GM04503 (cell line): Measurements from ENCODE around the gene ASTL.

Experiments
- DNase-seq: peaks from one replicate; pipeline ENCODE4 v3.0.0-alpha.2; 2012; ENCODE audit warnings: low read depth

ASTL gene

DNA sequence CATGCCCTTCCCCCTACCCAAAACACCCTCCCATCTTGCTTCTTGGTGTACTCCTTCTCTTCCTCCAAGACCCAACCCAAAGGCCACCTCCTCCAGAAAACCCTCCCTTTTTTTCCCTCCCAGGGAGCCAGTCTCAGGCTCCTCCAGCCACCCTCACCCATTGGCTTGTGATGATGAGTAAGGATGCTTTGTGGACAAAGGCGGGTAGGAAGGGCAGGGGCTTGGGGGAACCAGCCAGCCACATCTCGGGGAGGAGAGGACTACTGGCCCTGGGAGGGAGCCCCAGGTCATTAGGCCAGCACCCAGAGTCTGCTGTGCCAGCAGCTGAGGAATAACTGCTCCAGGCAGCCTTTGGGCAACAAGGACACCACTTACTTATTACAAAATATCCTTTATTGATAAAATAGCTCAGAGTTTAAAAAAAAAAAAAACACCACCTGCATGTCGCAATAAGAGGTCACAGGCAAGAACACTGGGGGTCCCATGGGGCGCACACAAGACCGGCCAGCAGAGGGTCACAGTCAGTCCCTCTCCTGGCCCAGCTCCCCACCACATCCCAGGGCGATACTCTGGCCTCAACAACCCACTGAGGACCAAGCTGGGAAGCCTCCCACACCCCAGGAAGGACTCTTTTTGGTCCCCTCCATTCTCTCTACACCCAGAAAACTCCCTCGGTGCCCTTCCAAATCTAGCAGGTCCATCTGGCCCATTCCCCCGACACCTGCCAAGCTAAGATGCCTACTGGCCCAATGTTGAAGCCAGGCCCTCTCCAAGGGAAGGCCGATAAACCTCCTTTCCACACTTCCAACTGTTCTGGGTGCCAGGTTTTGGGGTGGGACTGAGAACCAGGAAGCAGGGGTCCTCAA, 25.6 kb downstream of the ASTL start:
- no peak for DNase-seq

DNA sequence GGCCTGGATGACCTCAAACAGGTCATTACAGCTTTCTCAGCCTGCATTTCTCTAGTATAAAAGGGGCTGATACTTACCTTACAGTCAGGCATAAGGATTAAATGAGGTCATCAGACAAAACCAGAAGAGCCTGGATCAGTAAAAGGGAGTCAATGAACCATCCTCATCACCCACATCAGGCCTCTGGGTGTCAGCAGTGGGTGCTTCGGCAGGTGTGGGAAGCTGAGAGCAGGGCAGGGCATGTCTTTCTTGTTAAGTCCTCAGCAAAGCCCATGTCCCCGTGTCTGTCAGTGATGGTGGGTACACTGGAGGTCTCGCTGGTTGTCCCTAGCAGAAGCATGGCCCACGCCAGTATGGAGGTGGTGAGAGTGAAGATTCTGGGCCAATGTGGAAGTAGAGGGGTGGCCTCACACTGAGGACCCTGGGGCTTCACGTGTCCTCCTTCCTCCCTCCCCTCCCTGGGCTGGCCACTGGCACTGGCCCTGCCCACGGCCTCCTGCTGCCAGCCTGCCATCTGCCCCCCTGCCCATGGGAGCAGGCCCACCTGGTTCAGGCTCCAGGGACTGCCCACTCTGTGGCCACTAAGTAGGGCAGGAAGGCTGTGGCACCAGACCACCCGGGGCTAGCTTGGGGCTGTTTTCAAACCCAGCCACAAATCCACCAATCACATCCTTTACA, 26.3 kb downstream of the ASTL start:
- DNase-seq = no peak

DNA sequence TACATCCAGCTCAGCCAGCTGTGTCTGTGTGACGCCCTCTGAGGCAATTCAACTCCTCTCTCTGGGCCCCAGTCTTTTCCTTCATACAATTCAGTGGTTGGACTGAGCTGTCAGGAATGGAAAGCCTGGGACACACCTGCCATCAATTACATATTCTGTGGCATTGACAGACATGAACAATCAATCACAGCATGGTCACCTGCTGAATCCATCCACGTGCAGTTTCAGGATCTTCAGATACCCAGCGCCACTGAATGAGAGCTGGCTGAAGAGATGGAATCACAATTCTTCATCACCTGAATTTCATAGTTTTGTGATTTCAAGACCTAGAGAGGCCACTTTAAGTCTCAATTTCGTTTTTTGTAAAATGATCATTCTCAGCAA, 27.1 kb downstream of the ASTL start:
- DNase-seq = no peak

DNA sequence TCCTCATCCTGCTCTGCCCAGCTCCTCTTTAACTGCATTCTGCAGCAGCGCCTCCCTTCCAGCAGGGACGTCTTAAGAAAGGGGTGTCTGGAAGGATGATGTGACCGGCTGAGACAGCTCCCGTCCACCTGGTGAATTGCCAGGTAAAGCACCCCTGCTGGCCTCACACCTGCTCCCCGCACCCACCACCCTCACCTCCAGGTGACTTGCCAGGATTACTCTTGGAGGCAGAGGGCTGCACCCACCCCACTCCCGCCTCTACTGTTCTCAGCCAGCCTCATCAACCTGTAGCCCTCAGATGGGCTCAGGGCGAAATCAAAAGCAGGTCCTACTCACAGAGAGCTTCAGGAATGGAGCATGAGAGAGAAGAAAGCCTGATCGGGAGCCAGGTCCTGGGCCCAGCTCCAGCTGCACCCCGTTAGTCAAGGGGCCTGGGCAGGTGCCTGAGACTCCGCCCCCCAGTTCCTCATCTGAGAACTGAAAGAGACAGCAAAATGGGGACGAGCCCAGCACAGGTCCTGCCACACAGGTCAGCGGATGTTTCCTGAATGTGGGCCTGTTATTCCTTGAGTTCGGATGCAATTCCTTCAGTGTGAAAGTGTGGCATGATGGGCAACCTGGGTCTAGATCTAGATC, 27.6 kb downstream of the ASTL start:
- no peak for DNase-seq

DNA sequence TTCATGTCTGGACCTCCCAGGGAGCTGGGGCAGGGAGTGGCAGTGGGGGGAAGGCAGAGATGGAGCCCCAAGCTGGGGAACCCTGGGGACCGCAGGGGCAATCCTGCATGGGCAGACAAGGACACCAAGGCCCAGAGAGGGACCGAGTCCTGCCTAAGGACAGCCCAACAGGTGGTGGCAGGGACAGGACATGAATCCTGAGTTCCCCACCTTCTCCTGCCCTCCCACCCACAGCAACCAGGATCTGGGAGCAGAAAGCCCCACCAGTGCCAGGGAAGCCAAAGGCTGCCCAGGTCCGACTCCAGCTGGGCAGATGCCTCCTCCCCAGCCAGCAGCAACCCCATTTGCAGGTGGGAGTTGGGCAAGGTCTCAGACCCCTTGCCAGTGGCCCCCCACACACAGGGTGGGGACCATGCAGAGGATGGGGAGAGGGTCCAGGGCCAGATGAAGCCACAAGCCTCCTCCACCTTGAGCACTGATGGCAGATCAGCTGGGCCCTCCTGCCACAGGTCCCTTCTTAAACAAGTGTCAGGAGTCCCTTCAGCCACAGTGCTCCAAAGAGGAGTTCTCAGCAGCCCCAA, 28.3 kb downstream of the ASTL start:
- no peak for DNase-seq

DNA sequence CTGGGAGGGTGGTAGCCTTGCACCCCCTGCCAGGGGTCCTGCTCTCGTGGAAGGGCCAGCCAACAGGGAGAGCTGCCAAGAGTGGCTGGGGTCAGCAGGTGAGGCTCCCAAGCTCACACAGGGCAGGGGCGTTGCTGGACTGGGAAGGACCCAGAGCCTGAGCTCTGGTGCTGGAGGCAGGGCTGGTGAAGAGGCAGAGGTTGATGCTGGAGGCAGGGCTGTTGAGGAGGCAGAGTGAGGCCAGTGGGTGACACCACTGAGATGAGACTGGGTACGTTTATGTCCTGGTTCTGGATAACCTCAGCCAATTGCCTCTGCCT, 29.0 kb downstream of the ASTL start:
- no peak for DNase-seq

DNA sequence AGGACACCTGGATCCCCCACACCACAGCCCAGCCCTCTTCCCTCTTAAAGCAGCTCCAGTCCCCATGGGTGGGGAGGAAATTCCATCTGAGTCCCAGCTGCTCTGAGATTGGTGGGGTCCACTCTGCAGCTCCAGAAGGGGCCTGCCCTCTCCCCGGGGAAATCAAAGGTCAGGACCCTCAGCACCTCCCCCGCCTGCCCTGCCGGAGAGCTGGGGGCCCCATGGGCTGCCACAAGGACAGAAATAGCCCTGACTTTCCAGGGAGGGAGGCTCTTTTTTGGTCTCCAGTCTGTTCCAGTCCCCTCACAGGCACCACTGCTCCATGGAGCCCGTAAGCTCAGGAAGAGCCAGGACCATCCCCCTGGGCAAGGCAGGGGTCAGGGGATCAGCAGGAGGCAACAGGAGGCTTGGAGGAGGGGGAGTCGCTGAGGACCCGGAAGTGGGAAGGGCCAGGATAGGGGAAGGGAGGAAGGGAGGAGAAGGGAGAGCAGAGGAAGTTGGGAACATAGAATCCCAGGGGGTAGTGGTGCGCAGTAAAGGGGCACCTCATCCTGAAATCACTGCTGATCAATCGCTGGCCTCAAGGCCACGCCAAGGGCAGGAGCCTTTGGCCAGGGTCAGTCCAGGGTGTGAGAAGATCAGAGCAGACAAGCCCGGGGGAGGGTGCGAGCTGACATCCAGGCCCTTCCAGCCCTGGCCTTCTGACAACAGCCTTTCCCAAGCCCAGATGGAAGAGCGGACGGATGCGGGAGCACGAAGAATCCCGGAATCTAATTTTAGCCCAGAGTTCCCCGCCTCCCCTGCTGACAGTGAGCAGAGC, 29.6 kb downstream of the ASTL start:
- no peak for DNase-seq

DNA sequence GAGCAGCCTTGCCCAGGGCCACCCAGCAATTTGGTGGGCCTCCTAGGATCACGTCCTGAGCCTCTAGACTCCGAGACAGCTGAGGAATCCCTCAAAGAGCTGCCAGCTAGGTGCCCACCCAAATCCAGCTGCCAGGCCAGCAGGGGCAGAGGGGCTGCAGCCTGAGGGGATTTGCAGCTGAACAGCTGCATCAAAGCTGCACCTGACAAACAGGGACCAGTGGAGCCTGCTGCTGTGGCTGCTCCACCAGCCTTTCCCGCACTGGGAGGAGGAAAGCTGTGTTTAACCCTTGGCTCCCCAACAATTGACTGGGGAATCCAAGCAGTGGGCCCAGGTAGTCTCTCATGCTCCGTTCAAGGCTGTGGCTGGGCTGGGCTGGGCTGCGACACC, 30.2 kb downstream of the ASTL start:
- no peak for DNase-seq

DNA sequence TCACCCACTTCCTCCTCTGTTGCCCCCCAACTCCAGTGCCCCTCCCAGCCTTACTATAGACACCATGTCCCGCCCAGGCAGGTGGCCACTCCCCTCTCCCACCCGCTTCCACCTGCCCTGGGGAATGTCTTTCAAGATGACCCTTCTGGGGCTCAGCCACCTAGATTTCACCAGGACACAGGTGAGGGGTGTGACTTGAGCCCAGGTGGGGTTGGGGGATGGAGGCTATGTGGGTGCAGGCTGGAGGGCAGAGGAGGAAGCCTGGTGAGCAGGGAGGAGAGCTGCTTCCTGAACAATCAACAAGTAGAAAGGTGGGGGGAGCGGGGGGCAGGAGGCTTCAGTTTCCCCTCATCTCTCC, 30.6 kb downstream of the ASTL start:
- DNase-seq = no peak

DNA sequence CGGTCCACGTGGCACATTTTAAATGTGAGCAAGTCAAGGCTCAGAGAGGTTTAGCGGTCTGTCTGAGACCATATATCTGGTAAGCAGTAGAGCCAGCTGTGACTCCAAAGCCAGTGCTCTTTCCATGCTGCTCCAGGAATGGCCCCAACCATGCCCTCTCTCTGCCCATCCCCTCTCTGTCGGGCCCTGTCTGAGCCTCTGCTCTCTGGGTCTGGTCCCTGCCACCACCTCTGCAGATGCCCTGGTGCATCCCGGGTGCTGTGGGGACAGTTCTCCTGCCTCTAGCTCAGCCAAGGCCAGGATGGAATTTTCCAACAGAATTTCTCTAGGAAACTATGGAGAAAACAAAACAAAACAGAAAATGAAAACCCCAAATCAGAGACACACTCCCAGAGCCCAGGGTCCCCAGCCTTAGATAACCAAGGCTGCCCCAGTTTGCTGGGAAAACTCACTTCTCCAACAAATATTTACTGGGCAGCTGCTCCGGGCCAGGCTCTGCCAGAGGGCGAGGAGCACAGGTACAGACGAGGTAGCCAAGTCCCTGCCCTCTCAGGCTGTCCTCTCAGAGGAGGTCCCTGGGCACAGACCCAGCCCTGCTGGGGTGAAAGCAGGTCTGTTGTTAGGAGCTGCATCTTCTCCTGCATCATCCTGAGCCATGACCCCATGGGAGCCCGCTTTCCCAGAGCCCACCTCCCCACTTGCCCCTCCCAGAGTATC, 31.2 kb downstream of the ASTL start:
- DNase-seq = no peak

DNA sequence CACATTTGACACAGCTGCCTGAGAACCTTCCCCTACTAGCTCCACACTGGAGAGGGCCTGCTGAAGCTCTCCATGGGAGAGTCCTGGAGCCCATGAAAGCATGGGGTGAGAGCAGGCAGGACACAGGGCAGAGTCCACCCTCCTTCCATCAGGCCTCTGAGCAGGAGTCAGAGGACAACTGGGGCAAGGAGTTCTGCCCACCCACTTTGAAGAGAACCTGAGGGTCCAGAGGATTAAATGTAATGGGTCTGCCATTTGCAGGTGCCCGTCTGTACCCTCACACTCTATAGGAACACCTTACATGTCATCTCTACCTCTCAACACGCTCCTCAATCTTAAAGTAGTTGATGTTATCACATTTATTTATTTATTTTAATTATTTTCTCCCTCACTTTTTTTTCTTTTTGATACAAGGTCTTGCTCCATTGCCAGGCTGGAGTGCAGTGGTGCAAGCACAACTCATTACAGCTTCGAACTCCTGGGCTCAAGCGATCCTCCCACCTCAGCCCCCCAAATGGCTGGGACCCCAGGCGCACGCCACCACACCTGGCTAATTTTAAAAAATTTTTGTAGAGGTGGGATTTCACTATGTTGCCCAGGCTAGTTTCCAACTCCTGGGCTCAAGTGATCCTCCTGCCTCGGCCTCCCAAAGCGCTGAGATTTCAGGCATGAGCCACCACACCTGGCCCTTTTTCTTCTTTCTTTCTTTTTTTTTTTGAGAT, 32.1 kb downstream of the ASTL start:
- DNase-seq = no peak

DNA sequence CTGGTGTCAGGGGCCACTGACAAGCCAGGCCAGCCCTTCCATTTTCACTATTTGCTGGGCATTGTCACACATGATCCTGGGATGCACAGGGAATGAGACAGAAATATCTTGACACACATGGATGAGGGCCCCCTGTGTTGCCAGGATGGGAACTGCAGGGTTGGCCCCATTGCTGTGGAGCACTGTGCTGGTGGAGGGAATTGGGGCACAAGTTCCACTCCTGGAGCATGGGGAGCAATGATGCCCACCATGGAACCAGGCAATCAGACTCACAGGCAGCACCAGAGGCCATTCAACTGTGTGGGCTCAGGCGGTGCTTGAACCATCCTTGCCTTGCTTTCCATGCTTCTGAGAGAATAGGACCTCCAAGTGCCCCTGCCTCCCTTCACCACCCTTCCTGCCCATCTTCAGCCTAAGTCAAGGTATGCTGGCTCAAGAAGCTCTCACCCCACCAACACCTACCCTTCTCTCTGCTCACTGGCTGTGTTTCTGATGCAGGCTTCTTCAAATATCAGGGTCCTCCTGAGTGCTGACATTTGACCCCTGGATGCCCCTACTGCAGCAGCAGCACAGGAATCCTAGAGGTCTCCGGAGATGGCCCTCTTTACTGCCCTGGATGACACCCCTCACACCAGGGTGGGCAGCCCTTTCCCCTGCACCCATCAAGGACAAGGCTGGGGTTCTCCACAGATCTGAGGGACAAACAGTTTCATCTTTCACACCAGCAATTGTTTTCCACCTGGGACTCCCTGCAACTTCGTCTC, 33.0 kb downstream of the ASTL start:
- no peak for DNase-seq

DNA sequence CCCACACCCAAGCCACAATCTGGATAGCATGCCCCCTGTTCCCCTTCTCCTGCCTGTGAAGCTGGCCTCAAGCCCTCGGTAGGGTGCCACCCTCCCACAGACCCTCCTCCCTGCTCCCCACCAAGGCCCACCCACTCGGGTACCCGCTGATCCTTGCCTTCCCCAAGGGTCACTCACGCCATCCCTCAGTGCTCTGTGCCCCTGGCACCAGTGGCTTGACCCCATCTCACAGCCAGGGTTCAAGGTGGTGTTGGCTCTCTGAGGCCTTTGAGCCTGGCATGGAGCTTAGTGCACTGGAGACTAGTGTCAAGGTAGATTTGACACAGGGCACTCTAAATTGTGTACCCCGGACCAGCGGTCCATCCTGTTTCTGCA, 33.8 kb downstream of the ASTL start:
- no peak for DNase-seq

DNA sequence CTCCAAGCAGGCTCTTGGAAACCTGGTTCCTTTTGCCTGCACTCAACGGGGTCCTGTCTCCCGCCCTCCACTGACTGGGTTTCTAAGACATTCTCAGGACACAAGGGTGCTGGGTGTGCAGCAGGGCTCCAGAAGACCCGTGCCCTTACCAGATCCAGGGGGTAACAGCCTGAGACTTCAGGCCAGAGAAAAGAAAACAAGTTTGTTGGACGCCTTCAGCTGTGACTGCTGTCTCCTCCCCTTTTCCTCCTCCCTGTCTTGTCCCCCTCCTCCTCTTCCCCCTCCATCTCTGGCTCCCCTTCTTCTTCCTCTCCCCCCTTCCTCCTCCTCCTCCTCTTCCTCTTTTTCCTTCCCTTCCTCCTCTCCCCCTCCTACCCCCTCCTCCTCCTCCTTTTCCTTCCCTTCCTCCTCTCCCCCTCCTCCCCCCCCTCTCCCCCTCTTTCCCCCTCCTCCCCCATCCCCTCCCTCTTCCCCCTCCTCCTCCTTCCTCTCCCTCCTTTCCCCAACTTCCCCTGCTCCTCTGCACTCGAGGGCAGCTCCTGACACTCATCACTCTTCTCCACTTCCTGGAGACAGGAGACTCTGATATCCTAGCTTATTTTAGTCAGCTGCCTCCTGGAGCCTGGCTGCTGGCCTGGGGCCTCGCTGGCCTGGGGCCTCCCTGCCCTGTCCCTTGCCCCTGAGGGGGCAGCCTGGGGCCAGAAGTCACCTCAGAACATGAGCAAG, 34.4 kb downstream of the ASTL start:
- no peak for DNase-seq

DNA sequence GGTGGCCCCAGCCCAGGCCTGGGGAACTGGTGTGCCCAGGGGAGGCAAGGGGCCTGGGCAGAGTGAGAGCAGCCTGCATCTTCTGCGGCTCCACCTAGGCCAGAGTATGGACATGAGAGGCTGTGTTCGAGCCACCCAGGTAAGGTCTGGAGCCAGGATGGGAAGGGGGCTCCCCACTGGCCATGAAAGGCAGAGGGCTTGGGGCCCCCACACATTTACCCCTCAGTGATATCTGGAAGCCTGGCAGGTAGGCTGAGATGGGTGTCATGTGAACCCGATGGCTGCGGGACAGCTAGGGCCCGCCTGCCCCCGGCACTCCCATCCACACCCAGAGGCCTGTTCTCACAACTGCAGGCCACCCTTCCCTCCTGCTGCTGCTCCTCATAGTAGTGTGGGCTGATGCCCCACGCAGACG, 35.1 kb downstream of the ASTL start:
- no peak for DNase-seq

DNA sequence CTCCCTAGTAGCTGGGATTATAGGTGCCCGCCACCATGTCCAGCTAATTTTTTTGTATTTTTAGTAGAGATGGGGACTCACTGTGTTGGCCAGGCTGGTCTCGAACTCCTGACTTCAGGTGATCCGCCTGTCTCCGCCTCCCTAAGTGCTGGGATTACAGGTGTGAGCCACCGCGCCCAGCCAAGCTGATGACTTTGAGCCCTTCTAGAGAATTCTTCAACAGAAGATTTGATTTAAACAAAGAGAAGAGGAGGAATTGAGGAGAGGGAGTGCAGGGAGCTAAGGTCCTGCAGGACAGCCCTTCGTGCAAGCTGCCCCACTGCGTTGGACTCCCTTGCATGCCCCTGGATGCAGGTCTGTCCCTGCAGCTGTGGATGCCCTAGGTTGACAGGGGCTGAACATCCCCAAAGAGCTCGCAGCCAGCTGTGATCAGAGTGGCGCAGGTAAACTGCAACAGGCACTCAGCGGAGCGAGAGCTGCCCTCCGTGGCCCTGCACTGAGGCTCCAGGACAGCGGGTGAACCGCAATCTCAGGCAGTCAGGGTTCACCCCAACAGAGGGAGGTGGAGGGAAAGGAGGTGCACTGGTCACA, 35.6 kb downstream of the ASTL start:
- DNase-seq = no peak

DNA sequence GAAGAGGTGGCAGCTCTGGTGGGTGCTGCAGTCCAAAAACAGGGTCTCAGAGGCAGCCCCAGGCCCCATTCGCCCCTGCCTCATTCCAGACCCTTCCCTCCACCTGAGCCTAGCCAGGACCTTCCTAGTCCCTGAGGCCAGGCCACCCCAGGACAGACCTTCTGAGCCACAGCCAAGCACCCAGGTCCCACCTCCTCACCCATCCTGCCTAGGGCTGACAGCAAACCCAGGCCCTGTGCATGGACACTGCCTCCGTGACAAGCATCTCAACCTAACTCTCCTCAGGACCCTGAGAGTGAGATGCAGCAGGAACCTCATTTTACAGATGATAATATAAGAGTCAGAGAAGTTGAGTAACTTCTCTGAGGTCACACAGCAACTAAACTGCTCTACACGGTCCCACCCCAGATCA, 37.4 kb downstream of the ASTL start:
- no peak for DNase-seq

DNA sequence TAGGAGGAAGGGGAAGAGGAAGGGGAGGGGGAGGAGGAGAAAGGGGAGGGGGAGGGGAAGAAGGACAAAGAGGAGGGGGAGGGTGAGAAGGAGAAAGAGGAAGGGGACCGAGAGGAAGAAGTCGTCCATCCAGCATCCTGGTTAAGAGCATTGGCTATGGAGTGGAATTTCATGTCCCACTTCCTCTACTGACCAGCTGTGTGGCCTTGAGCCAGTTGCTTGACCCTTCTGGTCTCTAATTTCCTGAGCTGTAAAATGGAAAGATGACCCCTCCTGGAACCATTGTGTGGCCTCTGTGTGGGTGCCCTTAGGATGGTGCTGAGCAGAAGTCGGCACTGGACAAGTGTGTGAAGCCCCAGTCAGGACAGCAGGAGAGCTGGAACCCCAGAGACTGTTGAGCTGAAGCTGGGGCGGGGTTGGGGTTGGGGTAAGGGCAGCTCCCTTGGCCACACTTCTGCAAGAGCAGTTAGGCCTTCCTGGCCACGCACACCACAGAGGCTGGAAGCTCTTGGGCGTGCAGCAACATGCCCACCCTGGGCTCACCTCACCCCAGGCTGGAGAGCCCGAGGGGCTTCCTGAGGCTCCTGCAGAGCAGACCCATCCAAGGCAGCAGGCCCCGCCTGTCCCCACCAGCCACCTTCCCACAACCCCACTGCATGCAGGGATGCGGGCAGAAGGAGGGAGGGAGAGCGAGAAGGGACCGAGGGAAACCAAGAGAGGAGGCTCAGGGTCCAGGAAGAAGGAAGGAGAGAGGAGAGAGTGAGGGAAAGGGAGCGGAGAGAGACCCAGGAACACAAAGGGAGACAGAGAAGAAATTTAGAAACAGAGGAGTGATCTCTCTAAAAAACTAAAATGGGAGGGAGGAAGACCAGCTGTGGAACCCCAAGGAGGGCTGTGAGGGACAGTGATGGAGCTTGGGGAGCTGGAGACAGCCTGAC, 38.2 kb downstream of the ASTL start:
- no peak for DNase-seq
